Measurements from ENCODE around the gene REM1. TPM values are rescaled to one million over a fixed set of nuclear protein-coding genes. Genes with fewer than 3 reads are reported as not detected.

REM1 gene
- total and polyA plus RNA-seq, 2 experiments from 2014 or later, result 0.28 TPM; not detected in 1

DNA sequence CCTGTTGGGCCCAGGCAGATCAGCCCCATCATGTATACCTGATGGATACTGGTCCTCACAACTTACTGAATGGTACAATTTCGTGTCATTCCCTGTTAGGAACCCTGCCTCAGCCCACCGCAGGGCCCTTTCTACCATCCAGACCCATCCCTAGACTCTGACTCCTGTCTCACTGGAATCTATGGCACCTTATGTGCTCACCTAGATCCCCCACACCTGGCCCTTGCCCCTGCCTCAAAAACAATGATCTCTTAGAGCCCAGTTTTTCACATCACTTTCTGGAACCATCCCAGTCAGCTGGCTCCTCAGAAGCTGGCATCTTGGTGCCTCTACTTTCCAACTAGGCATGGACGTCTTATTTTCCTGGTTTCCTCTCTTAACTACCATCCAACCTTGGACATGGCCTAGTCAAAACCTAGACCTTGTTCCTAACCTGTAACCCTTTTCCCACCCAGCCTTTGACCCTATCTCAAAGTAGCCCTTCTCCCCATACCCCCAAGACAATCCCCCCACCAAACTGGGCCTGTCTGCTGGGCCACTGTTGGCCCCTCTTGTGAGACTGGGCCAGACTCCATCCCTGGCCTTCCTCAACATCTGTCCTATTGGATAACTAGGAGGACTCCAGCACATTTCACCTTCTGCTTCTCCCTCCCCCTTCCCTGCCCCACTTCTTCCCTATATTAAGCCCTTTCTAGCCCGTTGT lies 40.1 kb downstream of the REM1 start:
- Histone ChIP-seq H3F3A (replicated peaks; ENCODE audit: low read depth) (peaks cover 39% of the 10 kb centered on the region), H3K4me2 (peak overlapping the region; percentile 100), H4K20me1 (replicated peaks; ENCODE audit: insufficient read depth) (peaks cover 46% of the 10 kb centered on the region), H3K79me2 (replicated peaks; ENCODE audit: insufficient read depth) (peaks cover 57% of the 10 kb centered on the region), H3K36me3 (ENCODE audit: insufficient read depth) (0 out of 2 replicates have a peak, but pooled peaks cover 7% of the 10 kb centered on the region), H3K9me2 (ENCODE audit: insufficient read depth) (no peaks in the 10 kb centered on the region), H2AFZ (peak overlapping the region; percentile 100), H3K27ac (ENCODE audit: low read depth) (0 out of 2 replicates have a peak overlapping the region, but pooled peaks have one; percentile 83), H3K4me3 (peak overlapping the region; percentile 100), H3K27me3 (ENCODE audit: insufficient read depth) (no peaks in the 10 kb centered on the region), H3K4me1 (ENCODE audit: insufficient read depth) (peaks cover 27% of the 10 kb centered on the region)
- no peak for ATAC-seq
- Mint-ChIP-seq H3K9me3 (peaks cover 6% of the 10 kb centered on the region), H3K27me3 (ENCODE audit: insufficient read depth, low read depth, poor library complexity) (peaks cover 3% of the 10 kb centered on the region), H3K27ac (no peak overlapping the region), H3K4me3 (no peak overlapping the region), H3K4me1 (no peaks in the 10 kb centered on the region), H3K36me3 (ENCODE audit: low read depth) (peaks cover 8% of the 10 kb centered on the region; the same call in 2 of the 3 replicates)
- TF ChIP-seq JUNB (IDR thresholded peaks at IDR 0.05; ENCODE audit: unreplicated experiment) (no peak), ZNF331 (CRISPR knock-in tag; IDR thresholded peaks at IDR 0.05; ENCODE audit: low read depth) (no peak), STAT1 (IDR thresholded peaks at IDR 0.05; ENCODE audit: unreplicated experiment) (no peak), ETS1 (IDR thresholded peaks at IDR 0.05) (no peak), ZNF114 (CRISPR knock-in tag; IDR thresholded peaks at IDR 0.05) (no peak), NANOG (IDR thresholded peaks at IDR 0.05; ENCODE audit: borderline replicate concordance) (no peak), EZH2 (IDR thresholded peaks at IDR 0.05; ENCODE audit: low read depth, unreplicated experiment) (no peak), CREB1 (CRISPR knock-in tag; IDR thresholded peaks at IDR 0.05; ENCODE audit: low read depth) (no peak), REST (IDR thresholded peaks at IDR 0.05; ENCODE audit: unreplicated experiment) (no peak), EZH2phosphoT487 (IDR thresholded peaks at IDR 0.05; ENCODE audit: unreplicated experiment) (no peak), POLR2AphosphoS5 (IDR thresholded peaks at IDR 0.05; ENCODE audit: low read depth) (no peak)
- TF ChIP-seq, protein P1, sequence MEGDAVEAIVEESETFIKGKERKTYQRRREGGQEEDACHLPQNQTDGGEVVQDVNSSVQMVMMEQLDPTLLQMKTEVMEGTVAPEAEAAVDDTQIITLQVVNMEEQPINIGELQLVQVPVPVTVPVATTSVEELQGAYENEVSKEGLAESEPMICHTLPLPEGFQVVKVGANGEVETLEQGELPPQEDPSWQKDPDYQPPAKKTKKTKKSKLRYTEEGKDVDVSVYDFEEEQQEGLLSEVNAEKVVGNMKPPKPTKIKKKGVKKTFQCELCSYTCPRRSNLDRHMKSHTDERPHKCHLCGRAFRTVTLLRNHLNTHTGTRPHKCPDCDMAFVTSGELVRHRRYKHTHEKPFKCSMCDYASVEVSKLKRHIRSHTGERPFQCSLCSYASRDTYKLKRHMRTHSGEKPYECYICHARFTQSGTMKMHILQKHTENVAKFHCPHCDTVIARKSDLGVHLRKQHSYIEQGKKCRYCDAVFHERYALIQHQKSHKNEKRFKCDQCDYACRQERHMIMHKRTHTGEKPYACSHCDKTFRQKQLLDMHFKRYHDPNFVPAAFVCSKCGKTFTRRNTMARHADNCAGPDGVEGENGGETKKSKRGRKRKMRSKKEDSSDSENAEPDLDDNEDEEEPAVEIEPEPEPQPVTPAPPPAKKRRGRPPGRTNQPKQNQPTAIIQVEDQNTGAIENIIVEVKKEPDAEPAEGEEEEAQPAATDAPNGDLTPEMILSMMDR (conservative IDR thresholded peaks at IDR 0.05; ENCODE audit: low read depth in 2 of 2), result no peak
- TF ChIP-seq, protein P2, sequence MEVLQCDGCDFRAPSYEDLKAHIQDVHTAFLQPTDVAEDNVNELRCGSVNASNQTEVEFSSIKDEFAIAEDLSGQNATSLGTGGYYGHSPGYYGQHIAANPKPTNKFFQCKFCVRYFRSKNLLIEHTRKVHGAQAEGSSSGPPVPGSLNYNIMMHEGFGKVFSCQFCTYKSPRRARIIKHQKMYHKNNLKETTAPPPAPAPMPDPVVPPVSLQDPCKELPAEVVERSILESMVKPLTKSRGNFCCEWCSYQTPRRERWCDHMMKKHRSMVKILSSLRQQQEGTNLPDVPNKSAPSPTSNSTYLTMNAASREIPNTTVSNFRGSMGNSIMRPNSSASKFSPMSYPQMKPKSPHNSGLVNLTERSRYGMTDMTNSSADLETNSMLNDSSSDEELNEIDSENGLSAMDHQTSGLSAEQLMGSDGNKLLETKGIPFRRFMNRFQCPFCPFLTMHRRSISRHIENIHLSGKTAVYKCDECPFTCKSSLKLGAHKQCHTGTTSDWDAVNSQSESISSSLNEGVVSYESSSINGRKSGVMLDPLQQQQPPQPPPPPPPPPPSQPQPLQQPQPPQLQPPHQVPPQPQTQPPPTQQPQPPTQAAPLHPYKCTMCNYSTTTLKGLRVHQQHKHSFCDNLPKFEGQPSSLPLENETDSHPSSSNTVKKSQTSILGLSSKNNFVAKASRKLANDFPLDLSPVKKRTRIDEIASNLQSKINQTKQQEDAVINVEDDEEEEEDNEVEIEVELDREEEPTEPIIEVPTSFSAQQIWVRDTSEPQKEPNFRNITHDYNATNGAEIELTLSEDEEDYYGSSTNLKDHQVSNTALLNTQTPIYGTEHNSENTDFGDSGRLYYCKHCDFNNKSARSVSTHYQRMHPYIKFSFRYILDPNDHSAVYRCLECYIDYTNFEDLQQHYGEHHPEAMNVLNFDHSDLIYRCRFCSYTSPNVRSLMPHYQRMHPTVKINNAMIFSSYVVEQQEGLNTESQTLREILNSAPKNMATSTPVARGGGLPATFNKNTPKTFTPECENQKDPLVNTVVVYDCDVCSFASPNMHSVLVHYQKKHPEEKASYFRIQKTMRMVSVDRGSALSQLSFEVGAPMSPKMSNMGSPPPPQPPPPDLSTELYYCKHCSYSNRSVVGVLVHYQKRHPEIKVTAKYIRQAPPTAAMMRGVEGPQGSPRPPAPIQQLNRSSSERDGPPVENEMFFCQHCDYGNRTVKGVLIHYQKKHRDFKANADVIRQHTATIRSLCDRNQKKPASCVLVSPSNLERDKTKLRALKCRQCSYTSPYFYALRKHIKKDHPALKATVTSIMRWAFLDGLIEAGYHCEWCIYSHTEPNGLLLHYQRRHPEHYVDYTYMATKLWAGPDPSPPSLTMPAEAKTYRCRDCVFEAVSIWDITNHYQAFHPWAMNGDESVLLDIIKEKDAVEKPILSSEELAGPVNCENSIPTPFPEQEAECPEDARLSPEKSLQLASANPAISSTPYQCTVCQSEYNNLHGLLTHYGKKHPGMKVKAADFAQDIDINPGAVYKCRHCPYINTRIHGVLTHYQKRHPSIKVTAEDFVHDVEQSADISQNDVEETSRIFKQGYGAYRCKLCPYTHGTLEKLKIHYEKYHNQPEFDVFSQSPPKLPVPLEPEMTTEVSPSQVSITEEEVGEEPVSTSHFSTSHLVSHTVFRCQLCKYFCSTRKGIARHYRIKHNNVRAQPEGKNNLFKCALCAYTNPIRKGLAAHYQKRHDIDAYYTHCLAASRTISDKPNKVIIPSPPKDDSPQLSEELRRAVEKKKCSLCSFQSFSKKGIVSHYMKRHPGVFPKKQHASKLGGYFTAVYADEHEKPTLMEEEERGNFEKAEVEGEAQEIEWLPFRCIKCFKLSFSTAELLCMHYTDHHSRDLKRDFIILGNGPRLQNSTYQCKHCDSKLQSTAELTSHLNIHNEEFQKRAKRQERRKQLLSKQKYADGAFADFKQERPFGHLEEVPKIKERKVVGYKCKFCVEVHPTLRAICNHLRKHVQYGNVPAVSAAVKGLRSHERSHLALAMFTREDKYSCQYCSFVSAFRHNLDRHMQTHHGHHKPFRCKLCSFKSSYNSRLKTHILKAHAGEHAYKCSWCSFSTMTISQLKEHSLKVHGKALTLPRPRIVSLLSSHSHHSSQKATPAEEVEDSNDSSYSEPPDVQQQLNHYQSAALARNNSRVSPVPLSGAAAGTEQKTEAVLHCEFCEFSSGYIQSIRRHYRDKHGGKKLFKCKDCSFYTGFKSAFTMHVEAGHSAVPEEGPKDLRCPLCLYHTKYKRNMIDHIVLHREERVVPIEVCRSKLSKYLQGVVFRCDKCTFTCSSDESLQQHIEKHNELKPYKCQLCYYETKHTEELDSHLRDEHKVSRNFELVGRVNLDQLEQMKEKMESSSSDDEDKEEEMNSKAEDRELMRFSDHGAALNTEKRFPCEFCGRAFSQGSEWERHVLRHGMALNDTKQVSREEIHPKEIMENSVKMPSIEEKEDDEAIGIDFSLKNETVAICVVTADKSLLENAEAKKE (CRISPR knock-in tag; IDR thresholded peaks at IDR 0.05), result no peak
- DNase-seq (ENCODE audit: low spot score), result no peak

Measured in GM23338 (cell line).